ENCODE results near the gene DOK4.

DOK4 gene

DNA sequence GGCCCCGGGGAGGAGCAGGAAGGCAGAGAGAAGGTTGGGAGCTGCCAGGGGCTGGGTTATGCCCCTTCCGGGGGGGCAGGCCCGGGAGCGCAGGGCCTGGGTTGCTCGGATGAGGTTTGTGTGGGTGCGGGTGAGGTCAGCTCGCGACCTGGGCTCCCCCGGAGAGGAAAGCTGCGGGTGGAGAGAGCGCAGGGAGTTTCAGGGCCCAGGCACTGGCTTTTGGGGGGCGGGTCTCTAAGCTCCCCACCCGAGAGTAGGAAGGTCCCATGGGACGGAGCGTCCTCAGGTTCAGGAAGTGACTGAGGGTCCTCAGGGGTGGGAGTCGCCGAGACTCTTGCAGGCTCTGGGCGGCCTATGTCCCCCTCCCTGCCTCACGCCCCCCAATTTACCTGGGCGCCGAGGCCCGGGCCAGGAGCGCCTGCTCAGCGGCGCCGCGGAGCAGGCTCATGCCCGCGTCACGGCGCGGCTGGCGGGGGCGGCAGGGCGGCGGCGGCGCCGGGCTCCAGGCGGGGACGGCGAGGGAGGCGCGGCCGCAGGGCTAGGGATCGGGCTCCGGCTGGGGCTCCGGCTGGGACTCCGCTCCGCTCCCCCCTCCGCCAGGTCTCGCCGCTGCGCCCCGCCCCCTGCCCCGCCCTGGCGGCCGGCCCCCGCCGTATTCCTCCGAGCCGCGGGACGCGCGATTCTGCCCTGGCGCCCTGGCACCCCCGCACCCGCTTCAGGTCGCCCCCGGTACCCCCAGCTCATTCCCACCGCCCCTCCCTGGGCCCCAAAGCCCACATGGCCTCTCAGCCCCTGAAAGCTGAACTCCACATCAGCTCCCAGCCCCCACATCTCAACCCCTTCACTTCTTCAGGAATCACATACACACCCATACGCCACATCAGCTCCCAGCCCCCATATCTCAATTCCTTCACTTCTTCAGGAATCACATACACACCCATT lies at the start of gene DOK4:
TSS of gene DOK4 (minus strand) at position 578 of the 942 bp plus-strand sequence. CDS start 6,986 bp downstream, outside the sequence.
- DNase-seq (ENCODE audit: low spot score) = peak; percentile 98

DNA sequence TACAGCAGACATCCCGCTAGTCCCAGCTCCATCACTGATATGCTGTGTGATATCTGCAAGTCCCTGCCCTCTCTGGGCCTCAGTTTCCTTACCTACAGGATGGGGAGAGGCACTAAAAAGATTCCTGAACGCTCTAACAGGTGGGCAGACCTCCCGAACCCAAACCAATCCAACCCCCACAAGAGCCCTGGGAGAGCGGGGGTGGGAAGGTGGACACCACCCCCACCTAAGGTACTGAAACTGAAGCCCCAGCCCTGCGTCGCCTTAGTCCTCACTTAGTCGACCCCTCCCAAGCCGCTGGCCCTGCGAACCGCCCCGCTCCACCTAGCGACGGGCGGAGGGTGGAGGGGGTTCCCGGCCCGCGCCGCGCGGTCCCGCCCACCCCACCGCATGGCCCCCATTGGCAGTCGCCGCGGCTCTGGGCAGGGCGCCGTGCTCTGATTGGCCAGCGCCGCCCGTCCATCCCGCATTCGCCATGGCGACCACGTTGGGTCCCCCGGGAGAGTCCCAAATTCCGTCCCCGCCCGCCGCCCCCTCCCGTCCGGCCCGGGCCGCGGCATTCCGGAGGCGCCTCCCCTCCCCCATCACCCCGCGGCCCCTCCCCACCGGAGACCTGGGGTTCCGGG lies 49.5 kb upstream of the DOK4 start:
- peak; percentile 99 for DNase-seq (ENCODE audit: low spot score)

DNA sequence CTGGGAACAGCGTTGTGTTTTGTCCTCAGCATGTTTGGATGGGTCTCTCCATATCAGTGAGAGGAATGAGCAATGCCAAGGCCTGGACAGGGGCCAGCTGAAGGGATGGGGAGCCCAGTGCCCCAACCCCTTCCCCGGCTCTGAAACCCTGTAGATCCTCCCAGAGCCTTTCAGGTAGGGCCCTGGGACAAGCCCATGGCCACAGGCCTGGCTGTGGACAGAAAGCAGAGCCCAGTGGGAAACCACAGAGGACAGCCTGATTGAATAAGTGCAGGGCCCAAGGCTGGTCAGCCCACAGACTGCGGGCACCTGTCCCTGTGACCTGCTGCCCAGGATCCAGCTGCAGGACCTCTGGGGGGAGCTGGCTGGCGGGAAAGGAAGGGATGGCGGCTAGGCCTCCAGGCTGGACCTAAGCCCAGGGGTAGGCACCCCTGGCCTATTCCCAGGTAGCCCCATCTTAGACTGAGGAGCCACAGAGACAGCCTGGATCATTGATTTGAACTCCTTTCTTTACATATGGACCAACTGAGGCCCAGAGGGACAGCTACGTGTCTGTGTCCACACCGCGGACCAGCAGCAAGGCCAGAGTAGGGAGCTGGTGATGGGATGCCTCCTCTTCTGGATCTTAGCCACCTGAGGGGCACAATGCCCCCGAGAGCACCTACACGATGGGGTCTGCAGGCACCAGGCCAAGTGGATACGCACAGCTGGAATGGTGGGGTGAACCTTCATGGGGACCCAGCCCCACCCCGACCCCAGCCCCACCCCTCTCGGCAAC lies 48.8 kb upstream of the DOK4 start:
- DNase-seq (ENCODE audit: low spot score) = no peak

DNA sequence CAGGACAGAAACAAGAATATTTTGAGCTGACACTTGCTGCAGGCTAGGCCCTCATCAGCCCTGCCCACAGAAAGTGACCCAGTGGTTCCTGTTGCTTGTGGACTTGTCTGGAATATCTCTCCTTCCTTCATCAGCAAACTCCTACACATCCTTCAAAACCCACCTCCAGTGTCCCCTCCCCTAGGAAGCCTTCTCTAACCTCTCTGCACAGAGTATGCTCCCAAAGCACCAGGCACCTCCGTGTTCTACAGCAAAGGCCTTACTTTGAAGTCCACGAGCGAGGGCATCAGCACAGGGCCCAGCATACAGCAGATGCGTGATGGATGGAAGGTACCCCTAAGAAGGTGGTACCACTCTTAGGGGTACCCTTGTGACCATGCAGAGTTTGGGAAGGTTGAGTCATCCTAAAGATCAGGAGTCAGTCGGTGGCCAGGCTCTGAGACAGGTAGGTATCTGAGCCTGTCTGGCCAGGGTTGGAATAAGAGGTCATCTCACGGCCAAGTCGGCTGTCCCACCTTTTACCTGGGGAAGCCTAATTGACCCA lies 48.1 kb upstream of the DOK4 start:
- DNase-seq (ENCODE audit: low spot score) = no peak

DNA sequence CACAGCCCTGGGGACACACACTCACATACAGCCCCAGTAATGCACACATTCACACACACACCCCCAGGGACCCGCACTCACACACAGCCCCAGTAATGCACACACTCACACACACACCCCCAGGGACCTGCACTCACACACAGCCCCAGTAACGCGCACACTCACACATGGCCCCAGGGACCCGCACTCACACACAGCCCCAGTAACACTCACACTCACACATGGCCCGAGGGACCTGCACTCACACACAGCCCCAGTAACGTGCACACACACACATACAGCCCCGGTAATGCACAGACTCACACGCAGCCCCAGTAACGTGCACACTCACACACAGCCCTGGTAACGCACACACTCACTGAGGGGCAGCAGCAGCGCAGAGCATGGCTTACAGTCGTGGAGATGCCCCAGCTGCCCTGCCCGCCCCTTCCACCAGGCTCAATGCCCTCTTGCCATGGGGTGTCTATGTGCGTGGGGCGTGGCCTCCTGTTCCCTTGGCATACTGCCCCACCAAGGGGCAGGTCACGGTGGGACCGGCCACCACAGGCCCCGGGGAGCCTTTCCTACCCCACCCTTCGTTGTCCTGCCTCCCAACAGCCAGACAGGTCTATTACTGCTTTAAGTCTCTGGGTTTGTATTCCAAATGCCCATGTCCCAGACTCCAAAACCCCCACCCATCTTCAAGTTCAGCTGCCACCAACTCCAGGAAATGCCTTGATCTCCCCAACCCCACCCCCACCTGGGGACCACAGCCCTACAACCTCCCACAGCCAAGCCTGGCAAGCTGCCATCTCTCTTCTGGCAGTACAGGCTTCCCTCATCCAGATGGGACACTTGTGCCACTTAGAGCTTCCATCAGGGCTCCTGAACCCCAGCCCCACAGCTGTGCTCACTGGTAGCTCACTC lies 47.4 kb upstream of the DOK4 start:
- DNase-seq (ENCODE audit: low spot score) = peak; percentile 21

DNA sequence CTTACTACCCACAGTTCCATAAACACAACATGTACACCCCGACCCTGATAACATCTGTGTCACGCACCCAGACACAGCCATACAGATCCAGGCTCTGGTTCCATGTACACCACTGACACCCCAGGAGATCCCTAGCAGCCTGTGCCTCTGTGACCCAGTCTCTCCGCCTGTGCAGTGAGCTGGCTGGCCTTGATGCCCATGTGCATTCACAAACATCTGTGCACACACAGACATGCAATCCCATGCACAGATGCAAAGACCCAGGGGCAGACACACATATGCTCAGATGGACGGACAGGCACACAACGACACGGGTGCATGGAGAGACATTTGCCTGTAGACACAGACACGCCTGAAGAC lies 46.0 kb upstream of the DOK4 start:
- peak; percentile 22 for DNase-seq (ENCODE audit: low spot score)

DNA sequence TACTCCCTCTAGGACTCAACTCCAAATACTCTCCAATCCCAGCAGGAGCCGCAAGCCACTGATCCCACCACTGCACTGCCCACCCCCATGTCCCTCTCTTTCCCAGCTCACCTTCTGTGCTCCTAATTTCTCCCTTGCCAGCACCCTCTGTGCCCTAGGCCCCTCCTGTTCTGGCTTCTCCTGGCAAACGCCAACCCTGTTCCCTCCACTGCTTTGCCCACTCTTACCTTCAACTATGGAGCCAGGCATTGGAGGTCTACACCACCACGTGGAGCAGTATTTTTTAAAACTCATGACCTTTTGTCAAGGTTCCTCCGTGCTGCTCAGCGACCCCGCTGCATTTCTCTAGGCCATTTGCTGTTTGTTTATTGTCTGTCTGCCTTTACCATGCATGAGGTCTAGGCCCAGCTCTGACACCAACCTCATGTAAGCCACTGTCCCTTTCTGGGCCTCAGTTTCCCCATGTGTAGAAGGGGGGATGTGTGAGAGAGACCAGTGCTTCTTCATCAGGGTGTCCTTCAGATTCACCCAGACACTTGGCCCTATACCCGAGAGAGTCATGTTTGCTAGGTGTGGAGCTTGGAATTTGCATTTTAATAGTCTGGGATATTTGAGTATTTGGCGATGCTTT lies 45.5 kb upstream of the DOK4 start:
- peak; percentile 0 for DNase-seq (ENCODE audit: low spot score)

DNA sequence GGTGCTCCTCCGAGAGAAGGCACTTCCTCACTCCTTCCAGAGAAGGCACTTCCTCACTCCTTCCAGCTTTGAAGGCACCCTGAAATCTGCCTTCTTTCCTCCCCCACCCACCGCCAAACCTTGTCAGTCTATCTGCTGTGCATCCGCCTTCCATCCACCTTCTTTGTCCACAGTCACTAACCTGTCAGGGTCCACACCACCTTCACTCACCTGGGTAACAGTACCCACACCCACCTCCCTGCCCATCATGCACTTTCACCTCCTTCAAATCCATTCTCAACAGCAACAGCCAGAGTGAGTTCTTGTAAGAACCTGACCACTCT lies 44.9 kb upstream of the DOK4 start:
- no peak for DNase-seq (ENCODE audit: low spot score)

DNA sequence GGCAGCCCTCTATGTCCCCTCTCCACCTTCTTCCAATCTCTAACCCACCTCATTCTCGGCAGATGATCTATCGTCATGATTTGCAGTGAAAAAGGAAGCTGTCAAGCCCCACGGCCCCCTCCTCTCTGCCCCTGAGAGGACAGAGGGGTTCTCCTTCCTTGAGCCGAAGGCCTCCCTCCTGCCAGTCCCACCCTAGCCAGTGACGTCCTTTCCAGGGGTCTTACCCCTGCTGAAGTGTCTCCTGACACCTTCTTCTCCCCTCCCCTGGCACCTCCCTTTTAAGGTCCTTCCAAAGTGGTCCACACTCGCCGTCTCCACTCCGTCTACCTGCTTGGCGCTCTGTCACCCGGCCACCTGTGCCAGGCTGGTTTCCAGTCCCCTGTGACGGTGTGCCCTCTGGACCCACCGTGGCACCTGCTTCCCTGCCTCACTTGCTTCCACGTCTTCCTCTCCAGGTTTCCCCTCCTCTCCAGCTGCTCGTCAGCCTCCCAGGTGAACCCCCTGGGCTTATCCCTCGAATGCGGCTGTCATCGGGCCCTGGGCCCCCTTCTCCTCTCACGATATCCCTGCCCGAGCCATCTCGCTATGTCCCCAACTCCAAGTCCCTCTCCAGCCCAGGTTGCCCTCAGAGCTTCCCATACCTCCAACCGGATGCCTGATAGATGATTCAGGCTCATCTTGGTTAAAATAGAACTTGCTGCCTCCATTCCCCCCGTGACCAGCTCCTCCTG lies 44.4 kb upstream of the DOK4 start:
- DNase-seq (ENCODE audit: low spot score) = no peak

DNA sequence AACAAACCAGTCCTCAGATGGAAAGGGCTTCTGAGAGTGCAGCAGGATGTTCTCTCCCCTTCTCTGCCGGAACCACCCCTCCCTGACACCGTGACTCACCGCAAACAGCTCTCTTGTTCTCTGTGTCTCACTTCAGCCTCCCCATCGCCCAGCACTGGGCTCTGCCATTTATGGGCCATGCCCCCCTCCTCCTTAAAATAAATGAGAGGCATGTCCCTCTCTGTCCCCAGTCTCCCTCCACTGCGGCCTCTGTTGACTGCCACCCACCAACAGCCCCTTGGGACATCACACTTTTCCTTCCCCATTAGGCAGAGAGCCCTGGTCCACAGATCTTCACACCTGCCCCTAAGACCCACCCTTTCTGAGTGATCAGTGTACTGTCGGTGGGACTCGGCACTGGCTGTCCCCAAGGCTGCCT lies 43.8 kb upstream of the DOK4 start:
- peak; percentile 73 for DNase-seq (ENCODE audit: low spot score)

DNA sequence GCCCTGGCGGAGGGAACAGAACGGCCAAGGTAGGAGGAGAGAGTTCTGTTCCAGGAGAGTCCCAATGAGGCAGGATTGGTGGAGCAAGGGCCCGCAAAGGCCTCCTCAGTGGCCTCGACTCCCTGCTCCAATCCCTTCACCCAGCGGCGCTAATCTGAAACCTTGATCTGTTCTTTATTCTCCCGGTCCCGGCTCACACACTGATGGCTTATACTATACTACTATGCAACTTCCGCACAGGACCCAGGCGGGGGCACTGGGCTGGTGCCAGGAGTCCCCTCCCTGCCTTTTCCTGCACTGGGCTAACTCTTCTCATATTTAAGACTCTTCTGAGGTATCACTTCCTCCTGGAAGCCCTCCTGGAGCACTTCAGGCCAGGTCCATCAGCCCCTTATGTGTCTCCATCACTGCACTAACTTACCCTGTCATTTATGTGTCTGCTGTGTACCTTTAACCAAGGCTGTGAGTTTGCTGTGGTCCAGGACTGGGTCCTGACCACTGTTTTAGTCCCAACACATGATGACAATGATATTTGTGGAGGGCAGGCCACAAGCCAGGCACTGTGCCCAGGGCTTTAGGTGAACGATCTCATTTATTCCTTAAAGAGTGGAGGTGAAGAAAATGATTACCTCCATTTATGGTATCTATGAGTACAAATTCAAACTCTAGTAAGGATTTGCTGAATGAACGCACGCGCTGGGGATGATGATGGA lies 43.3 kb upstream of the DOK4 start:
- DNase-seq (ENCODE audit: low spot score) = no peak

DNA sequence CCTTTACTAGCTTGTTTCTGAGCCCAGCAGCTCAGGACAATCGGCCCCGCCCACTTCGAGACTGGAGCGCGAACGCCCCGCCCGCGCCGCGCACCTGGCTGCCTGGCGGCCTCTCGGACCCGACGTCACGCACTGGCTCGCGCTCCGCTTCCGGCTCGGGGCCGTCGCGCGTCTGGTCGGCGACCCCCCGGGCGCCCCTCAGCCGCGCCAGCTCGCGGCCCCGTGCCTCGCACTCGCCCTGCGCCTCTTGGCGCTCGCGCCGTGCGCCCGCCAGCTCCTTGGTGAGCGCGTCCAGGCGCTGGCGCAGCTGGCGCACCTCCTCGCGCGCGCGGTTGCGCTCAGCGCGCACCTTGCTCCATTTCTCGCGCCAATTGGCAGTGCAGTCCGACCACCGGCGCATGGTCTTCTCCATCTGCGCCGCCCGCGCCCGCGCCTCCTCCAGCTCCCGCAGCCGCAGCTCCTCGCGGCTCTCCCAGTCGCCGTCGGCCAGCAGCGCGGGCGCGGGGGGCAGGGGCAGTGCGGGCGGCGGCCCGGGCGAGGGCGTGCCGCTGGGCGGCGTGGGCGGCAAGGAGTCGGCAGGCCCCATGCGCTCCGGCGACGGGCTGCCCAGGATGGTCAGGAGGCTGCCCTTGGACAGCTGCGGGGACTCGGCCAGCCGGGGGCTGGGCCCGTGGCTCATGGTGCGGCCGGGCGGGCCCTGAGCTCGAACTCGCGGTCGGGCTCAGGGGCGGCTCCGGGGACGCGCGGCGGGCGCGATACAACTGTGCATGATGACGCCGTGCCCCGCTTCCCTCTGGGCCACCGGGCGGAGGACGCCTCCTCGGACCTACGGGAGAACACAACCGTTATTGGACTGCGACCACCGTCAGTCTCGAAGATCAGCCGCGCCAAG lies 42.5 kb upstream of the DOK4 start:
- DNase-seq (ENCODE audit: low spot score) = no peak

DNA sequence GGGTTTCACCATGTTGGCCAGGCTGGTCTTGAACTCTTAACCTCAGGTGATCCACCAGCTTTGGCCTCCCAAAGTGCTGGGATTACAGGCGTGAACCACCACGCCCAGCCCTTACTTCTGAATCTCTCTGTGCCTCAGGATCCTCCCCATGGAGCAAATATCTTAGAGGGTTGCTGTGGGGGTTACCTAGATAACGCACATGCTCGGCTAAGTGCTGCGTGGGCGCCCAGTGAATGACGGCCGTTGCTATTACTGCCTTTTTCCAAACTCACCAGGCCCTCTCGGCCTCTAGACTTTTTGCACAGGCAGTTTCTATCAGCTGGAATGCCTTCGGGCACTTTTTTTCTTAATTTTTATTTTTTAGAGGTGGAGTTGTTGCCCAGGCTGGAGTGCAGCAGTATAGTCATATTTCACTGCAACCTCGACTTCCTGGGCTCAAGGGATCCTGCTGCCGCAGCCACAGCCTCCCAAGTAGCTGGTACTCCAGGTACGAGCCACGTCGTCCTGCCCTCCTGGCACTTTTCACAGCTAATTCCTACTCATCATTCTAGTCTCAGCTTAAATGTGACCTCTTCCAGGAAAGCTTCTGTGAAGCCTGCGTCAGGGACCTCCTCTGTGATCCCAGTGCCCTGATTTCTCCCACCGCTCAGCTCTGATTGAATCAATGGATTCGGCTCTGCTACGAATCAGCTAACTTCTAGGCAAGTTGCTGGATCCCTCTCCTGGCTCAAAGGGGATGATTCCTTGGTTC lies 41.5 kb upstream of the DOK4 start:
- DNase-seq (ENCODE audit: low spot score) = no peak

DNA sequence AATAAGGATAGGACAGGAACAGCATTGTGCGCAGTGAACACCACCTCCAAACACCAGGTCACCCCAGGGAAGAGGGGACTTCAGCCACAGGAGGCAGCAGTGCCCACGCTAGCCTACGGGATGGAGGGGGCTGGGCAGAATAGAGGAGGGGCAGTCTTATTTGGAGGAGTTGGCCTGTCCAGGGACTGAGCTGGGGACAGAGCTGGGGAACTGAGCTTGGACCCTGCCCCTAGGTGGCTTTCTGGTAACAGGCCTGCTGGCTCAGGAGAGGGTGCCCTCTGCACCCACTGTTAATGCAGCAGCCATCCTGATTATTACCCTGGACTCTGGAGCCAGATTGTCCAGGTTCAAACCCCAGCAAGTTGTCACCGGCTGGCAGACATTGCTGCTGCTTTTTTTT lies 40.7 kb upstream of the DOK4 start:
- DNase-seq (ENCODE audit: low spot score) = no peak

DNA sequence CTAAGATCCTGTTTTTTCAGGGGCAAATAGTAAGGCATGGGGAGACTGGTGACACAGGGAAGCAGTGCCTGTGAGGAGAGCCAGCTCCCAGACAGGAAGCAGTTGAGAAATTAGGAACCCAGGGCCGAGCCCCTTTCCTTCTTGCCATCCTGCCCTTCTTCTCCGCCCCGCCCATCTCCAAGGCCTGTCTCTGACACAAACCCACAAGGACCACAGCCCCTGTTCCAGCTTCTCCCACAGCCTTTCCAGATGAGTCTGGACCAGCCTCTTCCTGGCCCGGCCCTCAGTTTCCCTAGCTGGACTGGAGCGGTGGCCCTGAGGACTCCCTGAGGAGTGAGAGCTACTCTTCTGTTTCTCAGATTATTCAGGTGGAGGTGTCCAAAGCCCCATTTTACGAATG lies 40.2 kb upstream of the DOK4 start:
- DNase-seq (ENCODE audit: low spot score) = no peak

DNA sequence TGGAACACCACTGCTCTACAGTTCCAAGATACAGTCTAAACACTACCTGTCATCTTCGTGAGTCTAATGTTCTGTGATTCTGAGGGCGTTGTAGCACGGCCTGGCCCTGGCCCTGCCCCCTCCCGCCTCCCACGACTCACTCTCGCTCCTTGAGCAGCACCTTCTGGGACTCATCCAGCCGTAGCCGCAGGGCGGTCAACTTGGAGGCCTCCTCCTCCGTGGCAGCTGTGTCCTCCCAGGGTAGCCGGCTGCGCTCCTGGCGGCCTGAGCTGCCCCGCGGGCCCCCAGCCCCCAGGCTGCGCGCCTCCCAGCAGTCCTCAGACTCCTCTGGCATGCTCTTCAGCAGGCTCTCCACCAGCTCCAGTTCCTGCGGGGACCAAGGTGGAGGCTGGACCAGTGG lies 39.5 kb upstream of the DOK4 start:
- no peak for DNase-seq (ENCODE audit: low spot score)

DNA sequence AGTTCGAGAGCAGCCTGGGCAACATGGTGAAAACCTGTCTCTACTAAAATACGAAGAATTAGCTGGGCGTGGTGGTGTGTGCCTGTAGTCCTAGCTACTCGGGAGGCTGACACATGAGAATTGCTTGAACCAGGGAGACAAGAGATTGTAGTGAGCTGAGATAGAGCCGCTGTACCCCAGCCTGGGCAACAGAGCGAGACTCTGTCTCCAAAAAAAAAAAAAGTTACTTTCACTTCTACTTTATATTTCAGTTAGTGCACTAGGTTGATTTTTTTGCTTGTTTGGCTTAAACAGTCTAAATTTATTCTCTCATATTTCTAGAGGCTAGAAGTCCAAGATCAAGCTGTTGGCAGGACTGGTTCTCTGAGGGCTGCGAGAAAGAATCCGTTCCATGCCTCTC lies 36.7 kb upstream of the DOK4 start:
- DNase-seq (ENCODE audit: low spot score) = no peak

DNA sequence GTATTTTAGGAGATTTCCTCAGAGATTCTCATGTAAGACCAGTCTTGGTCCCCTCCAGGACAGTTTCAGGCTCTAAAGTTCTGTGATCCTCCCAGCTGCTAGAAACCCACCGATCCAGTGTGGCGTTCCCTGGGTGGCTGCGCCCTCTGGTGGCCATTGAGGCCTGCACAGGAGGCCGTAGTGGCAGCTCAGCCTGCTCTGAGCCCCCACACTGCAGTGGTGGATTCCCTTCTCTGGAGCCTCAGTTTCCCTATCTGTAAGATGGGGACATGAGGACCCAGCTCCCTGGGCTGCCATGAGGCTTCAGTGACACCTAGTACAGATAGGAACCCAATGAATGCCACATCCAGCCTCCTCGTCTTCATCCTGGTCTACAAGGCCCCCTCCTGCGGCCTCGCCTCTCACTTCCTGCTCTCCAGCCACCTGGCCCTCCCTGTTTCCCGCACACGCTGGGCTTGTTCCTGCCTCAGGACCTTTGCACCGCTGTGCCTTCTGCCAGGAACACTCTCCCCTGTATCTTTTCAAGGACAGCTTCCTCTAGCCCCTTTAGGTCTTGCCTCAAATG lies 33.6 kb upstream of the DOK4 start:
- DNase-seq (ENCODE audit: low spot score) = peak; percentile 89

Data from hepatic stellate cell (primary cell).